SK-N-SH (cell line): ENCODE measurements around the gene VDR. TPM values are rescaled to one million over a fixed set of nuclear protein-coding genes. Genes with fewer than 3 reads are reported as not detected.

Experiments
- CTCF ChIA-PET: fragments of 300-600, 350-600 bp; formaldehyde crosslinking; extraction: SDS; loops from one replicate; lab custom pipeline; 2021; lab: Yijun Ruan, JAX
- POLR2A ChIA-PET: fragments of 350-600 bp; sonication (Branson Sonifier 250); formaldehyde crosslinking; extraction: SDS; loops from one replicate; lab custom pipeline; 2020; ENCODE audit warnings: antibody characterized with exemption, inconsistent platforms; lab: Yijun Ruan, JAX
- DNase-seq: peaks from one replicate; pipeline ENCODE4 v3.0.0; 2012
- H2AFZ ChIP-seq: fragments of 200-600 bp; sonication (generic); 2 replicates; pipeline ENCODE4 v1.8.1; 2016; ENCODE audit warnings: antibody characterized with exemption, mild to moderate bottlenecking, low read depth
- H3F3A ChIP-seq: fragments of 200-600 bp; sonication (generic); replicated peaks from 2 replicates; pipeline ENCODE3; 2016; ENCODE audit warnings: antibody characterized with exemption, mild to moderate bottlenecking; ENCODE audit not compliant: insufficient read depth
- H3K27ac ChIP-seq, 2 experiments: fragments of 200-500 bp in 1 of 2; fragments of 200-600 bp in 1 of 2; sonication (Bioruptor generic) in 1 of 2; sonication (generic), shearing (Covaris generic) in 1 of 2; 2 replicates each; pipeline versions ENCODE4 v1.5.1 to v1.6.1; 2014 to 2016; ENCODE audit warnings: low read depth in 2 of 2, inconsistent platforms in 1 of 2, low read length in 1 of 2, mild to moderate bottlenecking in 1 of 2, mixed read lengths in 1 of 2
- H3K27me3 ChIP-seq: fragments of 200-600 bp; sonication (generic), shearing (Covaris generic); 2 replicates; pipeline ENCODE4 v1.6.1; 2016; ENCODE audit warnings: mixed run types; ENCODE audit not compliant: insufficient read depth
- H3K36me3 ChIP-seq, 2 experiments: fragments of 200-500 bp in 1 of 2; fragments of 200-600 bp in 1 of 2; sonication (Bioruptor generic) in 1 of 2; sonication (generic) in 1 of 2; replicated peaks in 1 of 2; 2 replicates each; pipeline versions ENCODE3 to v1.5.1; 2014 to 2016; ENCODE audit warnings: low read length in 1 of 2, mild to moderate bottlenecking in 1 of 2; ENCODE audit not compliant: insufficient read depth in 2 of 2, control insufficient read depth in 1 of 2
- H3K4me1 ChIP-seq, 2 experiments: fragments of 200-500 bp in 1 of 2; fragments of 200-600 bp in 1 of 2; sonication (Bioruptor generic) in 1 of 2; sonication (generic), shearing (Covaris generic) in 1 of 2; 2 replicates each; pipeline versions ENCODE4 v1.5.1 to v1.6.1; 2014 to 2016; ENCODE audit warnings: low read depth in 1 of 2, low read length in 1 of 2, mixed run types in 1 of 2; ENCODE audit not compliant: insufficient read depth in 2 of 2, control insufficient read depth in 1 of 2
- H3K4me2 ChIP-seq: fragments of 200-600 bp; sonication (generic), shearing (Covaris generic); 2 replicates; pipeline ENCODE4 v1.6.1; 2017; ENCODE audit warnings: mixed run types
- H3K4me3 ChIP-seq, 2 experiments: fragments of 200-500 bp in 1 of 2; fragments of 200-600 bp in 1 of 2; sonication (Bioruptor generic) in 1 of 2; sonication (generic), shearing (Covaris generic) in 1 of 2; 2 replicates each; pipeline versions ENCODE4 v1.5.1 to v1.8.1; 2014 to 2016; ENCODE audit warnings: low read depth in 2 of 2, inconsistent platforms in 1 of 2, low read length in 1 of 2, mild to moderate bottlenecking in 1 of 2, mixed read lengths in 1 of 2, moderate library complexity in 1 of 2
- H3K79me2 ChIP-seq: fragments of 200-600 bp; sonication (generic); 2 replicates; pipeline ENCODE4 v1.8.1; 2017; ENCODE audit warnings: mild to moderate bottlenecking; ENCODE audit not compliant: insufficient read depth
- H3K9ac ChIP-seq: fragments of 200-600 bp; sonication (generic); 2 replicates; pipeline ENCODE4 v1.6.1; 2017; ENCODE audit warnings: mixed run types
- H3K9me2 ChIP-seq: fragments of 200-600 bp; sonication (generic); 2 replicates; pipeline ENCODE4 v1.6.1; 2017; ENCODE audit warnings: mixed run types
- H3K9me3 ChIP-seq: fragments of 200-600 bp; sonication (generic); 2 replicates; pipeline ENCODE4 v1.6.1; 2017; ENCODE audit warnings: mixed run types, mild to moderate bottlenecking, moderate library complexity
- H4K20me1 ChIP-seq: fragments of 200-600 bp; sonication (generic); 2 replicates; pipeline ENCODE4 v1.6.1; 2017; ENCODE audit warnings: mild to moderate bottlenecking, mixed run types; ENCODE audit not compliant: insufficient read depth
- CTCF ChIP-seq: fragments of 200-600 bp; sonication (generic); IDR thresholded peaks from 2 replicates; pipeline ENCODE4 v1.6.1; 2017; ENCODE audit warnings: antibody characterized with exemption, mild to moderate bottlenecking, moderate library complexity
- EP300 ChIP-seq, 2 experiments: IDR thresholded peaks; 2 replicates each; pipeline versions ENCODE4 v1.4.0 to v1.6.1; 2012; ENCODE audit warnings: borderline replicate concordance in 1 of 2, low read depth in 1 of 2, low read length in 1 of 2
- EZH2phosphoT487 ChIP-seq: fragments of 200-600 bp; sonication (generic); IDR thresholded peaks from 2 replicates; pipeline ENCODE4 v1.6.1; 2017; ENCODE audit warnings: low read depth, mixed run types, mild to moderate bottlenecking, antibody characterized with exemption, moderate library complexity, borderline replicate concordance
- FOXM1 ChIP-seq: IDR thresholded peaks from 2 replicates; pipeline ENCODE4 v1.4.0; 2012; ENCODE audit warnings: low read depth, mild to moderate bottlenecking
- GABPA ChIP-seq: IDR thresholded peaks from 2 replicates; pipeline ENCODE4 v1.4.0; 2012; ENCODE audit warnings: low read depth, mild to moderate bottlenecking
- GATA2 ChIP-seq: sonication (generic); formaldehyde crosslinking; IDR thresholded peaks from 2 replicates; pipeline ENCODE4 v1.5.0; 2020; ENCODE audit warnings: mild to moderate bottlenecking, missing genetic modification reagents
- IRF3 ChIP-seq: fragments of 150-350 bp; IDR thresholded peaks from 2 replicates; pipeline ENCODE4 v1.6.1; 2016; ENCODE audit warnings: mild to moderate bottlenecking, low read depth, low read length
- MAX ChIP-seq: IDR thresholded peaks from 2 replicates; pipeline ENCODE4 v1.4.0; 2012; ENCODE audit warnings: low read depth
- MXI1 ChIP-seq: IDR thresholded peaks from 2 replicates; pipeline ENCODE4 v1.6.1; 2012; ENCODE audit warnings: mild to moderate bottlenecking, low read depth, low read length, improper control_type of control experiment
- PBX3 ChIP-seq: IDR thresholded peaks from 2 replicates; pipeline ENCODE4; 2012
- POLR2AphosphoS5 ChIP-seq: IDR thresholded peaks from 2 replicates; pipeline ENCODE4 v1.6.1; 2012; ENCODE audit warnings: low read depth, low read length
- RXRA ChIP-seq: IDR thresholded peaks from 2 replicates; pipeline ENCODE4 v1.4.0; 2012; ENCODE audit warnings: low read depth, mild to moderate bottlenecking, borderline replicate concordance
- SIN3A ChIP-seq: IDR thresholded peaks from 2 replicates; pipeline ENCODE4 v1.6.1; 2012; ENCODE audit warnings: low read depth, mild to moderate bottlenecking, low read length, moderate library complexity, borderline replicate concordance
- TAF1 ChIP-seq: IDR thresholded peaks from 2 replicates; pipeline ENCODE4 v1.6.1; 2012; ENCODE audit warnings: low read depth, mild to moderate bottlenecking, low read length, moderate library complexity, borderline replicate concordance
- USF2 ChIP-seq: fragments of 150-350 bp; IDR thresholded peaks from 2 replicates; pipeline ENCODE4 v1.6.1; 2017; ENCODE audit warnings: antibody characterized with exemption, low read length, low read depth, borderline replicate concordance
- YY1 ChIP-seq: IDR thresholded peaks from 2 replicates; pipeline ENCODE4 v1.4.0; 2012; ENCODE audit warnings: low read depth, mild to moderate bottlenecking
- ZBTB33 ChIP-seq: IDR thresholded peaks from 2 replicates; pipeline ENCODE4 v1.4.0; 2012; ENCODE audit warnings: low read depth, borderline replicate concordance
- WGBS: methylation state at CpG from one replicate; pipeline ENCODE4 v1.1.6; 2017; ENCODE audit warnings: low lambda C conversion rate; 5-methylcytosine and 5-hydroxymethylcytosine counted together
- polyA plus RNA-seq, 3 experiments: library from polyadenylated mRNA; depleted of rRNA; stranded (reverse); fragments of >200 nt; gene quantifications; 2 replicates each; pipeline ENCODE4 v1.2.3, GENCODE V29; 2012

The VDR gene
- polyA plus RNA-seq, 1 of the 3 experiments (the other 2 are of a cell fraction) = 0.33 TPM

- no peaks in the 10 kb centered on the region for H3K27me3 ChIP-seq
- peaks cover 14% of the 10 kb centered on the region in 2 experiments; a peak in 2 of 4 replicates for H3K4me1 ChIP-seq
- peak overlapping the region in 1 of 2 experiments; percentile 81; a peak in 2 of 4 replicates for H3K27ac ChIP-seq
- H3K9me2 ChIP-seq = no peaks in the 10 kb centered on the region
- no peaks in the 10 kb centered on the region for H4K20me1 ChIP-seq
- ChIA-PET POLR2A (interaction anchor here (1.3 kb wide), 1 partner anchor 12 kb away, joined by 3 read pairs; no protein-coding TSS in a partner anchor), CTCF (interaction anchor here (1.0 to 25.6 kb wide), 8 partner anchors 11 to 120 kb away, joined by 3 to 458 read pairs (median 23); partner anchors contain the start of genes RPAP3 and SLC48A1)
- H2AFZ ChIP-seq = peak overlapping the region; percentile 75; the same call in 1 of the 2 replicates
- H3K9ac ChIP-seq = no peak overlapping the region
- TF ChIP-seq YY1 (no peak), GABPA (no peak), ZBTB33 (no peak), MAX (no peak), PBX3 (no peak), EP300 (IDR thresholded peaks at IDR 0.05; ENCODE audit: borderline replicate concordance in 1 of 2, low read depth in 1 of 2, low read length in 1 of 2) (no peak), MXI1 (no peak), TAF1 (no peak), CTCF (no peak), IRF3 (no peak), RXRA (no peak), EZH2phosphoT487 (no peak), FOXM1 (no peak), GATA2 (CRISPR knock-in tag) (no peak), USF2 (no peak), POLR2AphosphoS5 (no peak), SIN3A (no peak)
- H3K9me3 ChIP-seq = no peaks in the 10 kb centered on the region
- H3F3A ChIP-seq = no peaks in the 10 kb centered on the region
- 83% methylated on average over 4 of the region's 4 CpGs for WGBS
- no peak overlapping the region for H3K4me2 ChIP-seq
- H3K4me3 ChIP-seq = no peak overlapping the region
- H3K36me3 ChIP-seq = no peaks in the 10 kb centered on the region
- no peaks in the 10 kb centered on the region for H3K79me2 ChIP-seq
- no peak for DNase-seq
These were observed 75.2 kb downstream of the VDR start for GRCh38 chr12:47829584-47829983.
